ENCODE measurements around the gene DNMT3B.

DNMT3B gene

GRCh38 chr20:32823737-32824588, 61.8 kb downstream of the DNMT3B start:
- DNase-seq (ENCODE audit: low read depth in 2 of 2): no peak

DNA sequence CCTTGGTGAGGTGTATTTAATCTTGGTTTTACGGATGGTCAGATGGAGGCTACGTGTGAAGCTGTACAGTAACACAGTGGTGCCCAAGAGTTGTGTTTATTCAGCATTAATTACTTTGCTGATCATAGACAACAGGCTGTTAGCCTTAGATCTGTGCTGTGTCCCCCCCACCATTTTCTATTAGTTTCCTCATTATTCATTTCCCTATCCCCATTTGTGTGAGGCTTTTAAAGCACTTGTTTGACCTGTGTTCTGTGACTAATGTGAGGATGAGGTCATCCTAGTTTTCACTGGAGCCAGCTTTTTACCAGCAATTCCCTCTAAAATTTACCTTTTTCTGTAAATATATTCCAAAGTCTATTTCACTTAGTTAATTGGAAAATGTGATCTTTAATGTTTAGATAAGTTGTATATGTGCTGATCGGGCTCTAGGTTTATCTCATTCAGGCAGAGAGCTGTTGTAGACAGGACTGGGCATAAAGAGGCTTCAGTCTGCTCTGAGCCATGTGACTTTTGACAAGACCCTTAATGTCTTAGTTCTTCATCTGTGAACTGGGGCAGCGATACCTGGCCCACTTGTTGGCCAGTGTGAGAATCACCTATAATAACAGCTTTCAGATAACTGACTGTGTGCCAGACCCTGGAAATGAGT, 66.0 kb downstream of the DNMT3B start:
- no peak for DNase-seq (ENCODE audit: low read depth in 2 of 2)

- no peak for DNase-seq (ENCODE audit: low read depth in 2 of 2)
These were observed 67.3 kb downstream of the DNMT3B start for GRCh38 chr20:32829311-32830005.

- DNase-seq (ENCODE audit: low read depth in 2 of 2): no peak
These were observed 68.3 kb downstream of the DNMT3B start for GRCh38 chr20:32830437-32830836.

DNA sequence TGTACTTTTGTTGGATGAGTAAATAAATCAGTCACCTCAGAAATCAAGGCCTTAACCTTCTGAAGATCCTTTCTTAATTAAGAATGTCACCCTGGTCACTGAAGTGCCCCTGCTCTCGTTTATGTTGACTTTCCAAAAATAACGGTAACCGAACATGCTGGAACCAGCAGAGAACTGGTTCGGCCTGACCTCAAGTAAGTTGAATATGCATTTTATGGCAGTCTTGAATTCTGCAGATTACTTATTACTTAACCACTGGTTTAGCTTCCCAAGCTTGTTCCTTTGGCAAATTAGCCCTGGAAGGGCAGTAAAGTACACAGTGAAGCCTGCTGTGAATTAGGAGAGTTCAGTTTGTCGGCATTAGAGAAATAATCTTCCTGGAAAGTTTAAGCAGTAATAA, 69.8 kb downstream of the DNMT3B start:
- no peak for DNase-seq (ENCODE audit: low read depth in 2 of 2)

GRCh38 chr20:32832664-32833063, 70.5 kb downstream of the DNMT3B start:
- DNase-seq (ENCODE audit: low read depth in 2 of 2): no peak

DNA sequence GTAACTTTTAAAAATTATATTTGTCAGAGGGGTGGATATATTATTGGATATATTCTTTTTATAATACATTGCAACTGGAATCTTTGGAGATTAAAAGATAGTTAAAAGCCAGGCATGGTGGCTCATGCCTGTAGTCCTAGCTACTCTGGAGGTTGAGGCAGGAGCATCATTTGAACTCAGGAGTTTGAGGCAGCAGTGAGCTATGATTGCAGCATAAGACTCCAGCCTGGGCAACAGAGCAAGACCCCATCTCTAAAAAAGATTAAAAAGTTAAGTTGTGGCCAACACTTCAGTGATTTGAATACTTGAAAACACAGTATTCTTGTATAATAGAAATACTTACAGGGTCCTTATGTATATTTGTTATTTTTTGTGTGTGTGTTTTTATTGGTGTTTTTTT, 72.8 kb downstream of the DNMT3B start:
- no peak for DNase-seq (ENCODE audit: low read depth in 2 of 2)

DNA sequence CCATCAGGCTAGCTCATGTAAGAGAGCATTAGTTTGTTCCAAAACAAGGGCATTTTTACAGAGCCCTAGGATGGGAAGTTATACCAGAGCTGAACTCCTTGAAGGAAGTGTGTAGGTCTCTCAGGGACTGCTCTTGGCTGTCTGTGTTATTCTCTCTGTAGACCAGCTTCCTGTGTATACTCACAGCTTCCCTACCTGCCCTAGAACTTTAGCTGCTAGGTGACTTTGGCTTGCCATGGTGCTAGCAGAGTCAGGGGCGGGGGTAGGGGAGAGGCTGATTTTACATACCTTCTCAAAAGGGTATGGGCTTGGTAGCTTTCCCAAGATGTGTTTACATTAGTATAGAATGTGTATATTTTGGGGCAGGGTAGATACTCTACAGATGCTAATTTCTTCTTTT, 75.0 kb downstream of the DNMT3B start:
- no peak for DNase-seq (ENCODE audit: low read depth in 2 of 2)

DNA sequence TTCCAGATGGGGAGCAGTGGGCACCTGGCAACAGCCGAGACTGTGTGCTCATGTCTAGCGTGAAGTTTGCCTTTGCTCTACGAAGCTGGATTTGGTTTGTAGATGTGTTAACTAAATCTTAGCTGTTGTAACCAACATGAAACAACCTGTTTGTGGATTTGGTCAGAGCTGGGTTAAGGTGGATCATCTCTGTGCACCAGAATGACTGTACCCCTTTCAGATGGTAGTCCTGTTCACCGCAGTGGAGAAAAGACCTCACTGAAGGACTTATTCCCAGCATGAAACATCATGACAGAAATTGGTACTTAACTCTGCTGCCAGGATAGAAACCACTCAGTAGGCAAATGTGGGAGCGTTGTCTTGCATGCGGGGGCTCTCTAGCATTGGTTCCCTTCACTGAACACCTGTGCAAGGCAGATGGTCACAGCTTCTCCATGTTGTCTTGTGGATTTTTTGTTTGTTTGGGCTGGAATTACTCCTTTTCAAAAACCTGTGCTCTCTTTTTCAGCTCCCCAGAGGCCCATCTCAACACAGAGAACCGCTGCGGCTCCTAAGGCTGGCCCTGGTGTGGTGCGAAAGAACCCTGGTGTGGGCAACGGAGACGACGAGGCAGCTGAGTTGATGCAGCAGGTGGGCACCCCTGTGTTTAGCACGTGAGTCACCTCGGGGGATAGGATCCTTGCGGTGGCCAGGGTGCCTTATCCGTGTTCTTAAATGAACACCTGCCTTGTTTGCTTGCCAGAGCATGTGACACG, 77.2 kb downstream of the DNMT3B start:
- DNase-seq (ENCODE audit: low read depth in 2 of 2): no peak

- DNase-seq (ENCODE audit: low read depth in 2 of 2): no peak
These were observed 77.7 kb downstream of the DNMT3B start for GRCh38 chr20:32839982-32840285.

DNA sequence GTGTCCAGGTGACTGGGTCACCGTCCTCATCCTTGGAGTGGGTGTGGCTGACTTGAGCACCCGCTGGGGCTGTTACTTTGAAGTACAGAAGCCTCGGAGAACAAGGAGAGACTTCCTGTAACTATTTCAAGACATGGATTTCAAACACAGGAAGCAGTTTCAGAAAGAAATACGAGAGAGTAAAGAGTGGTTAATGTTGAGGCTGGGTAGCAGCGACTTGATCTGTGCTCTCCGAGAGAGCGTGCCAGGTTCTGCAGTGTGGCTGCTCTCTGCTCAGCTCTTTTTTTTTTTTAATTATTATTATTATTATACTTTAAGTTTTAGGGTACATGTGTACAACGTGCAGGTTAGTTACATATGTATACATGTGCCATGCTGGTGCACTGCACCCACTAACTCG, 79.0 kb downstream of the DNMT3B start:
- DNase-seq (ENCODE audit: low read depth in 2 of 2): no peak

DNA sequence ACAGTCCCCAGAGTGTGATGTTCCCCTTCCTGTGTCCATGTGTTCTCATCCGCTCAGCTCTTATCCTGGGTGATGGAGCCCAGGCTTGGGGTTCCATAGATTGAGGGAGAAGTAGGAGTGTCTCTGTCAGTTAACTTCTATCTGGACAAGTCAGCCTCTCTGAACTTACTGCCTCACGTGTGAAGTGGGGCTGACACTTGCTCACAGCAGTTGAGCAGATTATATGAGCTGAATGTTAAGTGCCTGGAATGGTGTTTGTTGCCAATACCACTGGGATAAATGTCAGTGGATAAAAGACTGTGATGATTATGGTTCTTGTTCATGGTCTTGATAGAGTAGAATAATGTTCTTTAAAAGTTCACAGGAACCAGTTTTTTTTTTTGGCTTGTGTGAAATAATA, 79.4 kb downstream of the DNMT3B start:
- DNase-seq (ENCODE audit: low read depth in 2 of 2): no peak

- no peak for DNase-seq (ENCODE audit: low read depth in 2 of 2)
These were observed 80.7 kb downstream of the DNMT3B start for GRCh38 chr20:32842688-32843524.

- no peak for DNase-seq (ENCODE audit: low read depth in 2 of 2)
These were observed 83.6 kb downstream of the DNMT3B start for GRCh38 chr20:32845786-32846185.

DNA sequence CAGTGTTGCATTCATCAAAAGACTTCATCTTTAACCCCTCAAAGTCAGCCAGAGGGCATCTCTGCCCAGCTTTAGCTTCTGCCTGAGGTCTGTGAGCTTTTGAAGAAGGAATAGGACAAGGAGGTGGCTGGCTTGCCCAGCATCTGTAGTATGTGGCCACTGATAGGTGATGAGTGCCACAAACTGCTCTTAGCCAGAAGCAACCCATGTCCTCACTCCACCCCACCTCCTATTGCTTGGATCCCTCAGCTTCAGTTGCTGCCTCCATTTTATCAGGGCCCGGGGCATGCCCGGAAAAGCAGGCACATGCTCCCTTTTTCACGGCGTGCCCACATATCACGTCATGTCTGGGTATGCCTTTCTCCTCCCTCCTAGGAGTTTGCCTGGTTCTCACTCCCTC, 84.7 kb downstream of the DNMT3B start:
- DNase-seq (ENCODE audit: low read depth in 2 of 2): no peak

DNA sequence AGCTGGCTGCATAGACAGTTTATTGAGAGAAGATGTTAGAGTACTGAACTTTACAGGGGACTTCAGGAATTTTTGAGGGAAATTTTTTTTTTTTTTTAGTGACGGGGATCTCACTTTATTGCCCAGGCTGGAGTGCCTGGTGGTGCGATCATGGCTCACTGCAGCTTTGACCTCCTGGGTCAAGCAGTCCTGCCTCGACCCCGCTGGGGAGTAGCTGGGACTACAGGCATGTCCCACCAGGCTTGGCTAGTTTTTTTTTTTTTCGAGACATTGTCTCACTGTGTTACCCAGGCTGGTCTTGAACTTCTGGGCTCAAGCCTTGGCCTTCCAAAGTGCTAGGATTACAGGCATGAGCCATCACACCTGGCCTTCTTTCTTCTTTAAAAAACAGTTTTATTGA, 85.8 kb downstream of the DNMT3B start:
- no peak for DNase-seq (ENCODE audit: low read depth in 2 of 2)

DNA sequence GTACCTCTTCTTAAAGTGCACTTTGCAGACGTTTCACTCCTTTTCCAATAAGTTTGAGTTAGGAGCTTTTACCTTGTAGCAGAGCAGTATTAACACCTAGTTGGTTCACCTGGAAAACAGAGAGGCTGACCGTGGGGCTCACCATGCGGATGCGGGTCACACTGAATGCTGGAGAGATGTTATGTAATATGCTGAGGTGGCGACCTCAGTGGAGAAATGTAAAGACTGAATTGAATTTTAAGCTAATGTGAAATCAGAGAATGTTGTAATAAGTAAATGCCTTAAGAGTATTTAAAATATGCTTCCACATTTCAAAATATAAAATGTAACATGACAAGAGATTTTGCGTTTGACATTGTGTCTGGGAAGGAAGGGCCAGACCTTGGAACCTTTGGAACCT, 86.7 kb downstream of the DNMT3B start:
- no peak for DNase-seq (ENCODE audit: low read depth in 2 of 2)

DNA sequence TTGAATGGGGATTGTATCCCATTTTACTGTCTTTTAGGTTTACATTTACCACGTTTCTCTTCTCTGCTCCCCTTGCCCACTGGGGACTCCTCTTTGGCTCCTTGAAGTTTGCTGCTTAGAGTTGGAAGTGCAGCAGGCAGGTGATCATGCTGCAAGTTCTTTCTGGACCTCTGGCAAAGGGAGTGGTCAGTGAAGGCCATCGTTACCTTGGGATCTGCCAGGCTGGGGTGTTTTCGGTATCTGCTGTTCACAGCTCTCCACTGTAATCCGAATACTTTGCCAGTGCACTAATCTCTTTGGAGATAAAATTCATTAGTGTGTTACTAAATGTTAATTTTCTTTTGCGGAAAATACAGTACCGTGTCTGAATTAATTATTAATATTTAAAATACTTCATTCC, 87.4 kb downstream of the DNMT3B start:
- no peak for DNase-seq (ENCODE audit: low read depth in 2 of 2)

DNA sequence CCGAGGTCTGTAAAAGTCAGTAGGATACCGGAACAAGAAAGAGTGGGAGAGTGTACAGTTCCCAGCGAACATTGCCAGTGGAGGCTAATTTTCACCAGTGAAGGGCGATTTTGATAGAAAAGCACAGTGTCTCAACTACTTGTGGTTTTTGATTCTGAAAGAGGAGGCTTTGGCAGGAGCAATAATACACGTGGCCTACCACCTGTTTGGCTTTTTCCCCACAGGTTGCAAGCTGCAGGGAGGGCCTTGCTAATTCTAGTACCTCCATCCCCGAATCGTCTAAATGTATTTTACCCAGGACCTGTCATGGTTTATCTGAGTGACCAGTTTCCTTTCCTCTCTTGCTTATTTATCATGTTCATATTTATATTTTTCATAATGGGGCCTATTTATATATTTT, 93.2 kb downstream of the DNMT3B start:
- DNase-seq (ENCODE audit: low read depth in 2 of 2): no peak

DNA sequence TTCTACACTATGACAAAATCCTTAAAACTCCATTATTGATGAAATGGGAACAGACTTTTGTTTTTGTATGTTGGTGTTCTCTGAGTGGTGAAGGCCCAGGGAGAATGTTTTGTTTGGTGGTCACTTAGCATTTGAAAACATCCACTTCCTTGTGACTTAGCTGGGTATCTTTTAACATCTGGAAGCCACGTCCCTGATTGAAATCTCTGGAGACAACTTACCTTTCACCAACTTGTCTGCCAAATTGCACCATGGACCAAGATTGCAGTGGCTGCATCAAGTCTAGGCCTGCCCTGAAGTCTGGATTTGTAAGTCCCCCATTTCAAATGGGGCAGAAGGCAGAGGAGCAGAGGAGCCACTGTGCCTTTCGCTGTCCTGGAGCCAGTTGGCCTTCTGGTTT, 96.0 kb downstream of the DNMT3B start:
- no peak for DNase-seq (ENCODE audit: low read depth in 2 of 2)
